Measurements from ENCODE around the gene CFAP299. TPM values are rescaled to one million over a fixed set of nuclear protein-coding genes. Genes with fewer than 3 reads are reported as not detected.

The CFAP299 gene
- total RNA-seq, 6 experiments from 2014 or later = not detected

DNA sequence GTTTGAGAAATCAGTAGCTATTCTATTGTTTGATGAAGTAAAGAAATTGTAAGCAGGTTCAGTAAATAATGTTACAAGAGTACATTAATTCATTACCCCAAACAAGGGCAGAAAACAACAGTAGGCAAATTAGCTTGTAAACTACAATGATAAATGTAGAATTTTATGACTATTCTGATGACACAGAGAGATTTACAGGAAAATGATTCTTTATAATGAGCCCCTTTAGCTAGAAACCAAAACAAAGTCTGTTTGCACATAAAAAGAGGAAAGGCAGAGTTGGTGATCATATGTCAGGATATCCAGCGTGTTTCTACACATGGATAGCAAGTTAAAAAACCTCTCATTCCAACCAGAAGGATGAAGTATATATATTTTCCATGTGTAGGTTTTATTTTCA lies 204.8 kb downstream of the CFAP299 start:
- H3K27ac ChIP-seq = no peak overlapping the region
- TF ChIP-seq, protein P1, sequence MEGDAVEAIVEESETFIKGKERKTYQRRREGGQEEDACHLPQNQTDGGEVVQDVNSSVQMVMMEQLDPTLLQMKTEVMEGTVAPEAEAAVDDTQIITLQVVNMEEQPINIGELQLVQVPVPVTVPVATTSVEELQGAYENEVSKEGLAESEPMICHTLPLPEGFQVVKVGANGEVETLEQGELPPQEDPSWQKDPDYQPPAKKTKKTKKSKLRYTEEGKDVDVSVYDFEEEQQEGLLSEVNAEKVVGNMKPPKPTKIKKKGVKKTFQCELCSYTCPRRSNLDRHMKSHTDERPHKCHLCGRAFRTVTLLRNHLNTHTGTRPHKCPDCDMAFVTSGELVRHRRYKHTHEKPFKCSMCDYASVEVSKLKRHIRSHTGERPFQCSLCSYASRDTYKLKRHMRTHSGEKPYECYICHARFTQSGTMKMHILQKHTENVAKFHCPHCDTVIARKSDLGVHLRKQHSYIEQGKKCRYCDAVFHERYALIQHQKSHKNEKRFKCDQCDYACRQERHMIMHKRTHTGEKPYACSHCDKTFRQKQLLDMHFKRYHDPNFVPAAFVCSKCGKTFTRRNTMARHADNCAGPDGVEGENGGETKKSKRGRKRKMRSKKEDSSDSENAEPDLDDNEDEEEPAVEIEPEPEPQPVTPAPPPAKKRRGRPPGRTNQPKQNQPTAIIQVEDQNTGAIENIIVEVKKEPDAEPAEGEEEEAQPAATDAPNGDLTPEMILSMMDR (IDR thresholded peaks at IDR 0.05) = no peak
- TF ChIP-seq POLR2A (IDR thresholded peaks at IDR 0.05) = no peak
- H3K9me3 ChIP-seq = no peaks in the 10 kb centered on the region
- intact Hi-C loops (cut with DNase I) = no loop called here
- WGBS (ENCODE audit: insufficient coverage, low coverage, low lambda C conversion rate, missing lambda C conversion rate) = 28% methylated on average over 1 of the region's 1 CpG
- DNase-seq (no peak), ATAC-seq (no peak)
- H3K36me3 ChIP-seq = no peaks in the 10 kb centered on the region
- H3K4me3 ChIP-seq = no peak overlapping the region
- H3K4me1 ChIP-seq = no peaks in the 10 kb centered on the region
- no peaks in the 10 kb centered on the region for H3K27me3 ChIP-seq

DNA sequence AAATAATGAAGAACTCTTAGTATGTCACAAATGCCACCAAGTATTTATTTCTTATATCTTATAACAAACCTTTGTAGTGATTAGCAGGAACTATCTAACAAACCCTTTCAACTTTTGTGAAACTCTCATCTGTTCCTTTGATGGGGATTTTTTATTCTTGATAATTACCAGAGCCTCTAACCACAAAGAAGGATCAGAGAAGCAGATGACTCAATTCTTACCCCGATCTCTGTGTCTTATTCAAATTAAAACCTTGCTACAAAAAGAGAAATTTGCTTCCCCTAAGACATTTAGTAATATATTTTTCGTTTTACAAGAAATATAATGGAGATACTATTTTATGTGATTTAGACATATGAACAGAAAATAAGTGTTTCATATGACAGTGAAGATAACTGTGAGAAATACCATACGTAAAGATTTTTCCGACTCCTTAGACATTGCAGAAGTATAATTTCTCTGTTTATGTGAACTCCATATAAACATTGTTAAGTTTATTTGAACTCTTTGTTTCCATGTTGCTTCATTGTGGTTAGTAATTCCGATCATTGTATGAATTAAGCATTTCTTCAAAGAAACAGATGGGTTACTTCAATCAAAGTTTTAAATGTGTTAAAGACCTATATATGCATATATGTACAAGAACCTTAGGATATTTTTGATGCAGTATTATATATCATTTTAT lies 205.4 kb downstream of the CFAP299 start:
- DNase-seq (no peak), ATAC-seq (no peak)
- WGBS (ENCODE audit: insufficient coverage, low coverage, low lambda C conversion rate, missing lambda C conversion rate) = 35% methylated on average over 5 of the region's 5 CpGs
- TF ChIP-seq POLR2A (IDR thresholded peaks at IDR 0.05) = no peak
- Histone ChIP-seq H3K4me1 (no peaks in the 10 kb centered on the region), H3K4me3 (no peak overlapping the region), H3K27me3 (no peaks in the 10 kb centered on the region), H3K9me3 (no peaks in the 10 kb centered on the region), H3K27ac (no peak overlapping the region), H3K36me3 (no peaks in the 10 kb centered on the region)
- intact Hi-C loops (cut with DNase I) = no loop called here

DNA sequence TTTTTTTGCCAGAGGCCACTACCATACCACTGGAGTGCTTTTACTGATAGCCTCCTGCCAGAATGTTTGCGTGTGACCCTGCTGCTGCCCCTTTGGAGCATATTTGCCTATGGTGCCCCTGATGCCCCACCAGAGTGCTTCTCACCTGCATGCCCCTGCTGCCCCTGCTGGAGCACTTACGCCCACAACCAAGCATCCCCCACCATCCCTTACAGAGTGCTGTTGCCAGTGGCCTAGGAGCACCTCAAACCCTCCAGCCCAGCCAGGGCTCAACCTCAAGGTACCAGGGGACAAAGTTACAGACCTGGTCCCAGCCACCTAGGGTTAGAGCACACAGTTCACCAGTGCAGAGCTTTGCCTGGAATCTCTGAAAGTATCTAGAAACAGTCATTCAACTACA lies 207.2 kb downstream of the CFAP299 start:
- H3K27ac ChIP-seq = no peak overlapping the region
- TF ChIP-seq, protein P1 (IDR thresholded peaks at IDR 0.05) = no peak
- no peak for TF ChIP-seq POLR2A (IDR thresholded peaks at IDR 0.05)
- no peak for ATAC-seq

DNA sequence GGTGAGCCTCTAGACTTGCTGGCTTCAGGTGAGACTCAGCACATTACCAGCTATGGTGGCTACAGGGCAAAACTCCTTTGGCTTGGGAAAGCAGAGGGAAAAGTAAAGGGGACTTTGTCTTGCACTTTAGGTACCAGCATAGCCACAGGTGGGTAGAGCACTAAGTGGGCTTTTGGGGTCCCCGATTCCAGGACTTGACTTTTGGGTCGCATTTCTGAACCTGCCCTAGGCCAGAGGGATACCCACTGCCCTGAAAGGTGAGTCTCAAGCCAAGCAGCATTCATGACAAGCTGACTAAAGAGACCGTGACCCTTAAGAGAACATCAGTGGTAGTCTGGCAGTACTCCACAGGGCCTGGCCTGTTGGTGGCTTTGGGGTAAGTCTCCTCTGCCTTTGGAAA lies 224.8 kb downstream of the CFAP299 start:
- Histone ChIP-seq H3K4me3 (no peak overlapping the region), H3K36me3 (no peaks in the 10 kb centered on the region), H3K9me3 (no peaks in the 10 kb centered on the region), H3K27ac (no peak overlapping the region), H3K27me3 (no peaks in the 10 kb centered on the region), H3K4me1 (no peaks in the 10 kb centered on the region)
- intact Hi-C loops (cut with DNase I) = no loop called here
- TF ChIP-seq, protein P1 (IDR thresholded peaks at IDR 0.05) = no peak
- no peak for TF ChIP-seq POLR2A (IDR thresholded peaks at IDR 0.05)
- DNase-seq (no peak), ATAC-seq (no peak)
- WGBS (ENCODE audit: insufficient coverage, low coverage, low lambda C conversion rate, missing lambda C conversion rate) = 48% methylated on average over 2 of the region's 3 CpGs

More for the DNA sequence above, 207.2 kb downstream of the CFAP299 start:
- no peak for DNase-seq
- Histone ChIP-seq H3K27me3 (no peaks in the 10 kb centered on the region), H3K36me3 (no peaks in the 10 kb centered on the region), H3K9me3 (no peaks in the 10 kb centered on the region), H3K4me1 (no peaks in the 10 kb centered on the region), H3K4me3 (no peak overlapping the region)
- intact Hi-C loops (cut with DNase I) = no loop called here
- 83% methylated on average over 1 of the region's 2 CpGs for WGBS (ENCODE audit: insufficient coverage, low coverage, low lambda C conversion rate, missing lambda C conversion rate)

- H3K4me3 ChIP-seq = no peak overlapping the region
- no peaks in the 10 kb centered on the region for H3K27me3 ChIP-seq
- TF ChIP-seq, protein P1 (IDR thresholded peaks at IDR 0.05) = no peak
- no peak for TF ChIP-seq POLR2A (IDR thresholded peaks at IDR 0.05)
- H3K4me1 ChIP-seq = no peaks in the 10 kb centered on the region
- DNase-seq (no peak), ATAC-seq (no peak)
- WGBS (ENCODE audit: insufficient coverage, low coverage, low lambda C conversion rate, missing lambda C conversion rate) = 41% methylated on average over 5 of the region's 5 CpGs
- no peaks in the 10 kb centered on the region for H3K9me3 ChIP-seq
- no peak overlapping the region for H3K27ac ChIP-seq
- H3K36me3 ChIP-seq = no peaks in the 10 kb centered on the region
- intact Hi-C loops (cut with DNase I) = no loop called here
These were observed 230.8 kb downstream of the CFAP299 start for GRCh38 chr4:80566203-80566872.

Measured in right lobe of liver (tissue), 6 donors.